Fibroblast of villous mesenchyme (primary cell): Measurements from ENCODE around the gene SF3A1. TPM values are rescaled to one million over a fixed set of nuclear protein-coding genes. Genes with fewer than 3 reads are reported as not detected.

ENCODE experiments used
- DNase-seq: peaks from one replicate; pipeline ENCODE4 v3.0.0-alpha.2; 2010; ENCODE audit warnings: low read depth
- H3K4me3 ChIP-seq: 2 replicates; pipeline ENCODE4 v1.5.1; 2011; ENCODE audit warnings: low read depth, mild to moderate bottlenecking, low read length
- CTCF ChIP-seq: IDR thresholded peaks from 2 replicates; pipeline ENCODE4 v1.5.1; 2012; ENCODE audit warnings: low read depth, mild to moderate bottlenecking, low read length; ENCODE audit not compliant: insufficient read depth
- total RNA-seq: library from RNA; depleted of rRNA; stranded (reverse); fragments of >200 nt; gene quantifications from 2 replicates; pipeline ENCODE4 v1.2.3, GENCODE V29; 2012

Gene SF3A1
- total RNA-seq, 1 donor, result 27.2 TPM

GRCh38 chr22:30332994-30333706 is 23.5 kb downstream of the SF3A1 start:
- H3K4me3 ChIP-seq, result no peak overlapping the region
- DNase-seq, result no peak
- TF ChIP-seq CTCF, result no peak

GRCh38 chr22:30332551-30332950 is 24.1 kb downstream of the SF3A1 start:
- H3K4me3 ChIP-seq, result no peak overlapping the region
- TF ChIP-seq CTCF, result no peak
- no peak for DNase-seq

GRCh38 chr22:30328466-30329049 is 28.1 kb downstream of the SF3A1 start:
- no peak overlapping the region for H3K4me3 ChIP-seq
- DNase-seq, result peak; percentile 63
- no peak for TF ChIP-seq CTCF

GRCh38 chr22:30327864-30328345 is 28.8 kb downstream of the SF3A1 start:
- no peak overlapping the region for H3K4me3 ChIP-seq
- TF ChIP-seq CTCF, result peak; percentile 12
- peak; percentile 43 for DNase-seq

- H3K4me3 ChIP-seq, result peak within 1 kb of the TSS; percentile 89
- peak; percentile 90 for DNase-seq
- no peak for TF ChIP-seq CTCF
Observed at GRCh38 chr22:30326706-30327362, 29.9 kb downstream of the SF3A1 start, which contains the start of gene TBC1D10A. TSS of gene TBC1D10A (minus strand) at chr22:30326941. CDS start at chr22:30326881, 60 bp downstream.

- DNase-seq, result peak; percentile 53
- TF ChIP-seq CTCF, result no peak
Observed at GRCh38 chr22:30326255-30326705, 30.4 kb downstream of the SF3A1 start.

More at GRCh38 chr22:30326255-30326705, 30.4 kb downstream of the SF3A1 start:
- peak overlapping the region; percentile 89 for H3K4me3 ChIP-seq
